ENCODE data around the gene DYRK1A.
"Not testable (repeated sequence)": the region's sequence is repeated elsewhere in the genome, so short reads cannot be mapped to it uniquely, and the experiment has no call there.

DYRK1A gene

DNA sequence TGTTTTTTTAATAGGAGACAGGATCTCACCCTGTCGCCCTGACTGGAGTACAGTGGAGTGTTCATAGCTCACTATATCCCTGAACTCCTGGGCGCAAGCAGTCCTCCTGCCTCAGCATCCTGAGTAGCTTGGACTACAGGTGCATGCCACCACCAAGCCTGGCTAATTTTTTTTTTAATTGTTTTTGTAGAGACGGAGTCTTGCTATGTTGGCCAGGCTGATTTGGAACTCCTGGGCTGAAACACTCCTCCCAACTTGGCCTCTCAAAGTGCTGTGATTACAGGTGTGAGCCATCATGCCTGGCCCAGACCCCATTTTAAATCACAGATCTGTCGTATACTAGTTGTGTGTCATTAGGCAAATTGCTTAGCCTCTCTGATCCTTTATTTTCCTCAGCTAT, 161.1 kb downstream of the DYRK1A start:
- DNase-seq (ENCODE audit: low read depth, low spot score) = no peak

DNA sequence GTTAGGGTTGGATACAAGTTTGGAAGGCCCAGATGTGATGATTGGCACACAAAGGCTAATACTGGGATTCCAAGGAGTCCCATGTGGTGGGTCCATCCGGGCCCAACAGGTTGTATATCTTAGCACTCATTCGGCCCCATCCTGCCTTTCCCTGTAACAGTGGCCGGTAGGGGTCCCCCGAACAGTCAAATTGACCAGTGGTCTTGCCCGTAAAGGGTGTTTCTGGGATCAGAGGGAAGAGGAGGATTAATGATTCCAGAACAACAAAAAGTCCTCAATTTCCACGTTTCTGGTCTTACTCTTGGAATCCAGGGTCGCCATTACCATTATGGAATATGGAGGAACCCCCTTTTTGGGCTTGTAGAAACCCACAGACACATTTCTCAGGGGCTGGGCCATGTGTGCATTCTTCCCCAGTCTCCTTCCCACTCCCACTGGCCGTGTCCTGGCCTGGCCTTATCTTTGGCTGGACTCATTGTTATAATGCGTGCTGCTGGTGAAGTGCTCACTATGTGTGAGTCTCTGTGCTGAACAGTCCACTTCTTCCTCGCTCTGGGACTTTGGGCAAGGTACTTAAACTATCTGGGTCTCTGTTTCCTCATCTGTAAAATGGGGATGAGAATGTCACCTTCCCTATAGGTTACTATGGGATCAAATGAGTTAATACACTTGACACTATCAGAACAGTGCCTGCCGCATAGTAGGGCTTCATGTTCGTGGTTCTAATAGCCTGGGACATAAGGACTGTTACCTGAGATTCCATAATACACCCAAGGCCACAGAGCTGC, 161.8 kb downstream of the DYRK1A start:
- DNase-seq (ENCODE audit: low read depth, low spot score) = no peak

- DNase-seq (ENCODE audit: low read depth, low spot score) = no peak
Measured at GRCh38 chr21:37529649-37530048, 163.1 kb downstream of the DYRK1A start.

GRCh38 chr21:37530901-37531351, 164.4 kb downstream of the DYRK1A start:
- no peak for DNase-seq (ENCODE audit: low read depth, low spot score)

DNA sequence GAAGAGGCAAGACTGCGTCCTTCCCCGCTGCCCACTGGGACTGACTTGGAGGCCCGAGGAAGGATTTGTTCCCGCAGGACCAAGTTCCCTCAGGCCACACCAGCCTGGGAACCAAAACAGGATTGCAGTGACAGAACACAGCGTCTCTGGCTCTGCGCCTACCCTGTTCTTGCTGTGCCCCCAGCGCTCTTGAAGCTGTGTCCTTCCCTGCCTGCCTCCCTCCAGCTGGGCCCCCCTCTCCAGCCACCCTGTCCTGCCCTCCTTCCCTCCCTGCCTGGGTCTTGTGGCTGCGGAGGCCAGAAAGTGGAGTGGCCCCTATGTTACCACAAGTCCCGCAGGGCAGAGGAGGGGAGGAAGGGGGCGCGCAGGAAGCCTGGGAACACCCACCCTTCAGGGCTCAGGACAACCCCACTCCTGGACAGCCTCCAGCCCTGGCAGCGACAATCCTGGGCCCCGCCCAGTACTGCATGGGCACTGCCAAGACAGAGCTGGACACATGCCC, 164.9 kb downstream of the DYRK1A start:
- DNase-seq (ENCODE audit: low read depth, low spot score) = no peak

DNA sequence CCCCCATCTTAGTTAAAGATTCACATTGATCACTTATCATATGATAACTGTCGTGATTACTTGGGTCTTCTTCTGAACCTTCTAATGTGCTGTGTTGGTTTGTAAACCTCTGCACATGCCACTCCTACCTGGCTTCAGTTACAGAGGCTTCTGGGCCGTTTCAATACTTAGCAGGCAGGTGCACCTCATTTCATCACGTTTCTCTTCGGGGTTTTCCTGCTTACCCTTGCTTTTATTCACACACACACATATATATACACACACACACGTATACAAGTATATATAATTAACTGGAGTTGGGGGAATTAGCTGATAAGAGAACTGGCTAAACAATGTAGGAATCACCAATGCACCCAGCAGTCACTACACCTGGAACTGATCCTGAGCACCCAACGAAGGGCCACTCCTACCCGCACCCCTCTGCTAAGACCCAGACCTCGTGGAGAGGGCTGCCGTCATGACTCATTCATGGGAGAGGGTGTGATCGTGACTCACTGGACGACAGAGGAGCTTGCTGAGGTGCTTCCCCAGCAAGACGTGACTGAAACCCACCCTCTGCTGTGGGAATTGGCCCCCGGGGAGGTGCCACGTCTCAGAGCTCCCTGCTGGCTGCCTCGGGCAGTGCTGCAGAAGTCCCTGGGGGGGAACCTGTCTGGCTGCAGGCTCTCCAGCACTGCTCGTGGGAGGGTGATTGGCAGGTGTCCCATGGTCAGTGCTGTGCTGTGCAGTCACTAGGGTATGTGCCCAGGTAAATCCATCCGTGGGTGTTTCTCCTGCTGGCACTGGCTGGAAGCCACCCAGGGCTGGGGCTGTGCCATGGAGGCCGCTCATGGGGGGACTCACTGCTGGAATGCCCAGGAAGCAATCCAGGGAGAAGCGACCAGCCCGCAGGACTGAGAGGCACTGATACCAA, 166.6 kb downstream of the DYRK1A start:
- DNase-seq (ENCODE audit: low read depth, low spot score) = no peak

DNA sequence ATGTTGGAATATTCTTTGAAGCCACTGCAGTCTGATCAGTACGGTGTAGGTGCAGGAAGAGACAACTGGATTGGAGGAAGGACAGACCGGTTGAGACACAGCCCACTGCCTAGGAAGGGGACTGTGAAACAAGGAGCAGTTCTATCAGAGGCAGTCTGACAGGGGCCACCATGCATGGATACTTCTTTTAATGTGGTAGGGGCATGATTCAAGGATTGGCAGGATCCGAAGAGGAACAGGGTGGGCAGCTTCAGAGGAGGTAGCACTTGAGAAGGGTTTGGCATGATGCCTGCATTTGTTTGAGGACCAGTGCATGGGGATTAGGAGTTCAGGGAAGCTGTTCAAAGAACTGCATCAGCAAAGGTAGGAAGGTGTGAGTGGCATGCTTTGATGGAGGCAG, 167.9 kb downstream of the DYRK1A start:
- no peak for DNase-seq (ENCODE audit: low read depth, low spot score)

DNA sequence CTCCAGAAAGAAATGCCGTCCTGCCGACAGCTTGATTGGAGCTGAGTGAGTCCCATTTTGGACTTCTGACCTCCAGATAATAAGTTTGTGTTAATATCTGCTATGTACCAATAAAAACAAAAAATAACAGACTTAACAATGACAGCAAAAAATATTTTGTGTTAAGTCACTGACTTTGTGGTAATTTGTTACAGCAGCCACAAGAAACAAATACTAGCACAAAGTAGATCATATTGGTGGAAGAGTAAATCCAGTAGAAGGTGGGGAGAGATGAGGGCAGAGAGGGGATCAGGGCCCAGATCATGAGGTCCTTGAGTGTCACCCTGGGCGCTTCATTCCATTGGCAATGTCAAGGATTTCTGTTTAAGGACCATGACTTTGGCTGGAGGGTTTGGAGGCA, 168.6 kb downstream of the DYRK1A start:
- no peak for DNase-seq (ENCODE audit: low read depth, low spot score)

- no peak for DNase-seq (ENCODE audit: low read depth, low spot score)
Measured at GRCh38 chr21:37535672-37536071, 169.1 kb downstream of the DYRK1A start.

DNA sequence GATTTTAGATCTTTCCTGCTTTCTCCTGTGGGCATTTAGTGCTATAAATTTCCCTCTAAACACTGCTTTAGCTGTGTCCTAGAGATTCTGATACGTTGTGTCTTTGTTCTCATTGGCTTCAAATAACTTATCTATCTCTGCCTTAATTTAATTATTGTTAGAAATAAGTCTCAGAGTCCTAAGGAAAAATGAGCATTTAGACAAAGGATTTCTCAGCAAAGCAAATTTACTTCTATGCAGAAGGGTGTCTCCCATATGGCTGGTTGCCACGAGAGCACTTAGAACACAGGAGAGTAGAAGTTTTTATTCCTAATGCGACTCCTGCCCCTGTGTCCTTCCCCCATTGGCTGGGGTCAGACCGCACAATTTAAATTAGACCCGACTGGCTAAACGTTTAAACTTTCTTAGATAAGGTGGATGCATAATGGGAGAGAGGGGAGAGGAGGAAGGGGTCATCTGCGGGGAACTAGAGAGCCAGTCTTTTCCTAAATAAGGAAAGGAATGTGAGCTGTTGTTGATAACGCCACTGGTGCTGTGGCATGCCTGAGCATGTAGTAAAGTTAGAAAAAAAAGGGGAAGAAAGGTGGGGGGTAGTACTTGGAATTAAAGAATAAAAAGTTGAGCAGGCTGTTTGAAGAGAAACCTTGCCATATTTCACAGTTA, 170.2 kb downstream of the DYRK1A start:
- DNase-seq (ENCODE audit: low read depth, low spot score) = no peak

- DNase-seq (ENCODE audit: low read depth, low spot score) = no peak
Measured at GRCh38 chr21:37537391-37537996, 170.9 kb downstream of the DYRK1A start.

- no peak for DNase-seq (ENCODE audit: low read depth, low spot score)
Measured at GRCh38 chr21:37538971-37539590, 172.5 kb downstream of the DYRK1A start.

DNA sequence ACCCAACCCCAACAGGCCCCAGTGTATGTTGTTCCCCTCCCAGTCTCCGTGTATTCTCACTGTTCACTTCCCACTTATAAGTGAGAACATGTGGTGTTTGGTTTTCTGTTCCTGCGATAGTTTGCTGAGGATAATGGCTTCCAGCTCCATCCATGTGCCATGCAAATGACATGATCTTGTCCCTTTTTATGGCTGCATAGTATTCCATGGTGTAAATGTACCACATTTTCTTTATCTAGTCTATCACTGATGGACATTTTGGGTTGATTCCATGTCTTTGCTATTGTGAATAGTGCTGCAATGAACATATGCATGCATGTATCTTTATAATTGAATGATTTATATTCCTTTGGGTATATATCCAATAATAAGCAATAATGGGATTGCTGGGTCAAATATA, 174.6 kb downstream of the DYRK1A start:
- not testable (repeated sequence) for DNase-seq (ENCODE audit: low read depth, low spot score)

GRCh38 chr21:37542512-37542911, 175.9 kb downstream of the DYRK1A start:
- DNase-seq (ENCODE audit: low read depth, low spot score) = no peak

GRCh38 chr21:37546299-37546908, 179.8 kb downstream of the DYRK1A start:
- no peak for DNase-seq (ENCODE audit: low read depth, low spot score)

- DNase-seq (ENCODE audit: low read depth, low spot score) = no peak
Measured at GRCh38 chr21:37546949-37547614, 180.5 kb downstream of the DYRK1A start.

- no peak for DNase-seq (ENCODE audit: low read depth, low spot score)
Measured at GRCh38 chr21:37547615-37548200, 181.1 kb downstream of the DYRK1A start.

DNA sequence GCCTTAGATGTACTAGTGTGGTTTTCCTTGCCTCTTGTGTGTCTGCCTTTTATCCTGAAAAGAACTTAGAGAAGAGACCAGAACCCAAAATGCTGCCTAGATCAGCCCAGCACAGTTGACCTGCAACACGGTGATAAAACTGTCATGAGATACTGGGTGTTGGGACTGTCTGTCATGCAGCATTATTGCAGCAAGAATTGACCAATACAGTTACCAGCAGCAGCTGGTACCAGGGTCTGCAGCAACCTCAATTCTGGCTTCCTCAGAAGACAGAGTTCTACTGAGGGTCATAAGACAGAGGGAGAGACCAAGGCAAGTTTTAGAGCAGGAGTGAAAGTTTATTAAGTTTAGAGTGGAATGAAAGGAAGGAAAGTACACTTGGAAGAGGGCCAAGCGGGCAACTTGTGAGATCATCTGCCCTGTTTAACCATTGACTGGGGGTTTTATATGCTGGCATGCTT, 182.0 kb downstream of the DYRK1A start:
- no peak for DNase-seq (ENCODE audit: low read depth, low spot score)

- not testable (repeated sequence) for DNase-seq (ENCODE audit: low read depth, low spot score)
Measured at GRCh38 chr21:37549730-37550129, 183.2 kb downstream of the DYRK1A start.

DNA sequence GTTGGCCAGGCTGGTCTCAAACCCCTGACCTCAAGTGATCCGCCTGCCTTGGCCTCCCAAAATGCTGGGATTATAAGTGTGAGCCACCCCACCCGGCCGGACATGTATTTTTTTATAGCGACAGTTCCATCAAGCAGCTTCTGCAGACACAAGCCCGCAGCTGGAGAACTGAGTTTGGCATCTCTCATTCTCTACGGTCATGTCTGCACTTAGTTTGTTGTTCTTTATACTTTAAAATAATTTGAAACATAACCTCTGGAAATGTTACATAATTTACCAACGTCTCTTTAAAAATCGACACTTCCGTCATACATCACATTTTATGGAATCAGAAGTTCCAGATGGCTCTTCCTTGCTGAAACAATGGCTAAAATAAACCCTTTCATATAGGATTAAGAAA, 183.6 kb downstream of the DYRK1A start:
- DNase-seq (ENCODE audit: low read depth, low spot score) = no peak

Data from smooth muscle cell of the brain vasculature (primary cell).